Caco-2 (cell line): ENCODE results near the gene OLA1. TPM values are rescaled to one million over a fixed set of nuclear protein-coding genes. Genes with fewer than 3 reads are reported as not detected.

Experiments used
- BruUV-seq: library from RNA; stranded (reverse); fragments of 400-500 nt; replicated peaks from 2 replicates; lab custom pipeline; 2021; lab: Mats Ljungman, UMichigan
- CTCF ChIA-PET: fragments of 300-600 bp; sonication (Branson Sonifier 250); formaldehyde crosslinking; loops from one replicate; lab custom pipeline; 2022; ENCODE audit warnings: antibody characterized with exemption; lab: Charles Lee
- POLR2A ChIA-PET: fragments of 300-600 bp; sonication (Branson Sonifier 250); formaldehyde crosslinking; loops from one replicate; lab custom pipeline; 2022; ENCODE audit warnings: antibody characterized with exemption; lab: Charles Lee
- DNase-seq, 2 experiments: peaks; one replicate each; pipeline versions ENCODE4 v3.0.0 to v3.0.0-alpha.2; 2020 to 2022
- H3K27me3 ChIP-seq: replicated peaks from 2 replicates; pipeline ENCODE4 v1.6.0; 2011; ENCODE audit warnings: low read length; ENCODE audit not compliant: control insufficient read depth, insufficient read depth
- H3K36me3 ChIP-seq: 2 replicates; pipeline ENCODE4 v1.5.1; 2011; ENCODE audit warnings: low read length; ENCODE audit not compliant: control insufficient read depth, insufficient read depth
- H3K4me1 ChIP-seq: fragments of 250-450 bp; sonication (Bioruptor Pico); 2 replicates; pipeline ENCODE4 v1.5.1; 2020; ENCODE audit warnings: mild to moderate bottlenecking
- H3K4me3 ChIP-seq: 2 replicates; pipeline ENCODE4 v1.5.1; 2011; ENCODE audit warnings: low read depth, mild to moderate bottlenecking, control low read depth, low read length
- H3K9me3 ChIP-seq: fragments of 250-450 bp; sonication (Bioruptor Pico); 2 replicates; pipeline ENCODE4 v1.5.1; 2020; ENCODE audit warnings: mild to moderate bottlenecking, moderate library complexity
- H3K27ac Mint-ChIP-seq: one replicate; pipeline ENCODE4 v1.8.0; 2022; ENCODE audit warnings: mixed read lengths; ENCODE audit not compliant: unreplicated experiment
- H3K27me3 Mint-ChIP-seq: one replicate; pipeline ENCODE4 v1.8.0; 2022; ENCODE audit warnings: mixed read lengths; ENCODE audit not compliant: insufficient read depth, unreplicated experiment
- H3K36me3 Mint-ChIP-seq: one replicate; pipeline ENCODE4 v1.8.0; 2022; ENCODE audit warnings: mild to moderate bottlenecking, mixed read lengths; ENCODE audit not compliant: insufficient read depth, unreplicated experiment
- H3K4me1 Mint-ChIP-seq: one replicate; pipeline ENCODE4 v1.8.0; 2022; ENCODE audit warnings: low read depth, mixed read lengths; ENCODE audit not compliant: unreplicated experiment
- H3K4me3 Mint-ChIP-seq: one replicate; pipeline ENCODE4 v1.8.0; 2022; ENCODE audit warnings: mild to moderate bottlenecking, moderate library complexity, mixed read lengths; ENCODE audit not compliant: unreplicated experiment
- H3K9me3 Mint-ChIP-seq: one replicate; pipeline ENCODE4 v1.8.0; 2022; ENCODE audit warnings: mixed read lengths; ENCODE audit not compliant: unreplicated experiment
- intact Hi-C: fragments of 100-400 bp; cut with micrococcal nuclease; formaldehyde crosslinking; loops from one replicate; pipeline ENCODE4 v1.10.0; 2022; ENCODE audit not compliant: unreplicated experiment
- total RNA-seq: library from RNA; stranded (reverse); gene quantifications from 2 replicates; pipeline ENCODE4 v1.2.3, GENCODE V29; 2022
- TF ChIP-seq, protein P1 (sequence below), 2 experiments: fragments of 200-600 bp in 1 of 2; IDR thresholded peaks; 1 replicate in 1 of 2; 2 replicates in 1 of 2; pipeline versions ENCODE4 v1.5.1 to v1.8.0; 2011 to 2022; ENCODE audit warnings: antibody characterized with exemption in 1 of 2, control low read depth in 1 of 2, inconsistent platforms in 1 of 2, low read depth in 1 of 2, low read length in 1 of 2, mild to moderate bottlenecking in 1 of 2, moderate library complexity in 1 of 2; ENCODE audit not compliant: insufficient read depth in 1 of 2, severe bottlenecking in 1 of 2, unreplicated experiment in 1 of 2

The OLA1 gene
- total RNA-seq, 1 experiment from 2014 or later, result 177 TPM

DNA sequence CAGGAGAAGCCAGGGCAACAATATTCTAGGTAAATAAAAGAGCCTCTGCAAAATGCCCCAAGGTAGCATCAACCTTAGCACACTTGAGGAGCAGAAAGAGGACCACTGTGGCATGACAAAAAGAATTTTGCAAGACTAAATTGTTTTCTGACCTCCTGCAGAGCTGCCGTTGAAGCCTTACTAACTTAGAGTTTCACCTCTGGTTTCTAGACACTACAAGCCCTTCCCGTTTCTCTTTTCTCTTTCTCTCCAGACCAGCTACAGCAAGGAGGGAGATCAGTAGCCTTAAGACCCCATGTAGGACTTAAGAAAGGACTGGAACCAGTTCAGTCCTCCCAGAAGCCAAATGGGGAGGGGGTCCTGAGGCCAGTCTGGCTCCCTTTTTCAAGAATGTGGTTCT is 209.9 kb downstream of the OLA1 start:
- intact Hi-C loops, result no loop called here
- CTCF ChIA-PET, result interaction anchor here (0.7 kb wide), 3 partner anchors 13 to 50 kb away, joined by 3 read pairs; no protein-coding TSS in a partner anchor
- Histone ChIP-seq H3K9me3 (no peaks in the 10 kb centered on the region), H3K4me1 (peaks cover 36% of the 10 kb centered on the region), H3K27me3 (no peaks in the 10 kb centered on the region), H3K36me3 (no peaks in the 10 kb centered on the region), H3K4me3 (no peak overlapping the region)
- BruUV-seq, result no TSS peak
- peak overlapping the region; percentile 21 for H3K27ac Mint-ChIP-seq
- H3K27me3 Mint-ChIP-seq, result no peaks in the 10 kb centered on the region
- peaks cover 29% of the 10 kb centered on the region for H3K4me1 Mint-ChIP-seq
- TF ChIP-seq, protein P1, sequence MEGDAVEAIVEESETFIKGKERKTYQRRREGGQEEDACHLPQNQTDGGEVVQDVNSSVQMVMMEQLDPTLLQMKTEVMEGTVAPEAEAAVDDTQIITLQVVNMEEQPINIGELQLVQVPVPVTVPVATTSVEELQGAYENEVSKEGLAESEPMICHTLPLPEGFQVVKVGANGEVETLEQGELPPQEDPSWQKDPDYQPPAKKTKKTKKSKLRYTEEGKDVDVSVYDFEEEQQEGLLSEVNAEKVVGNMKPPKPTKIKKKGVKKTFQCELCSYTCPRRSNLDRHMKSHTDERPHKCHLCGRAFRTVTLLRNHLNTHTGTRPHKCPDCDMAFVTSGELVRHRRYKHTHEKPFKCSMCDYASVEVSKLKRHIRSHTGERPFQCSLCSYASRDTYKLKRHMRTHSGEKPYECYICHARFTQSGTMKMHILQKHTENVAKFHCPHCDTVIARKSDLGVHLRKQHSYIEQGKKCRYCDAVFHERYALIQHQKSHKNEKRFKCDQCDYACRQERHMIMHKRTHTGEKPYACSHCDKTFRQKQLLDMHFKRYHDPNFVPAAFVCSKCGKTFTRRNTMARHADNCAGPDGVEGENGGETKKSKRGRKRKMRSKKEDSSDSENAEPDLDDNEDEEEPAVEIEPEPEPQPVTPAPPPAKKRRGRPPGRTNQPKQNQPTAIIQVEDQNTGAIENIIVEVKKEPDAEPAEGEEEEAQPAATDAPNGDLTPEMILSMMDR (IDR thresholded peaks at IDR 0.05; ENCODE audit: insufficient read depth in 1 of 2, low read depth in 1 of 2, low read length in 1 of 2, severe bottlenecking in 1 of 2, unreplicated experiment in 1 of 2), result no peak
- H3K4me3 Mint-ChIP-seq, result no peak overlapping the region
- no peak for DNase-seq
- H3K36me3 Mint-ChIP-seq, result peaks cover 11% of the 10 kb centered on the region
- H3K9me3 Mint-ChIP-seq, result peaks cover 9% of the 10 kb centered on the region
- POLR2A ChIA-PET, result no interaction called here

DNA sequence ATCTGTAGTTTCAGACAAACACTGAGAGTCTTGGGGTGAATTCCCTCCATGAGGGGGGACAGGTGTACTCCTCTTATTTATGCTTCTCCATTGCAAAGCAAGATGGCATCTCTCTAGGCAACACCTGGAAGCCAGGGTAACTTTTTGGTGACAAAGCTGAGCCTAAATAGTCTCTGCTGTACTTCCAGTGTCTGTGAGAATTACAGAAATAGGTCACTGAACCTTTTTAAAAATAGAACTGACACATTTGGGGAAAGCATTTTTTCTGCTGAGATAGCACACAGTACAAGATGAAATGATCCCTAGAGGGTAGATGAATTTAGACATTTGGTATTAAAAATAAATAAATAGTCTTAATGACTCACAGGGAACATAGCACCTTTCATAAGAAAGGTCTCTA is 211.5 kb downstream of the OLA1 start:
- Mint-ChIP-seq H3K36me3 (peaks cover 18% of the 10 kb centered on the region), H3K4me1 (peaks cover 43% of the 10 kb centered on the region), H3K27me3 (no peaks in the 10 kb centered on the region), H3K9me3 (peaks cover 10% of the 10 kb centered on the region), H3K4me3 (no peak overlapping the region), H3K27ac (no peak overlapping the region)
- ChIA-PET CTCF (interaction anchor here (1.3 kb wide), 1 partner anchor 33 kb away, joined by 4 read pairs; no protein-coding TSS in a partner anchor), POLR2A (no interaction called here)
- Histone ChIP-seq H3K4me3 (no peak overlapping the region), H3K9me3 (no peaks in the 10 kb centered on the region), H3K36me3 (no peaks in the 10 kb centered on the region), H3K27me3 (no peaks in the 10 kb centered on the region), H3K4me1 (peaks cover 53% of the 10 kb centered on the region)
- intact Hi-C loops, result no loop called here
- TF ChIP-seq, protein P1 (IDR thresholded peaks at IDR 0.05; ENCODE audit: insufficient read depth in 1 of 2, low read depth in 1 of 2, low read length in 1 of 2, severe bottlenecking in 1 of 2, unreplicated experiment in 1 of 2), result no peak
- no TSS peak for BruUV-seq
- no peak for DNase-seq

DNA sequence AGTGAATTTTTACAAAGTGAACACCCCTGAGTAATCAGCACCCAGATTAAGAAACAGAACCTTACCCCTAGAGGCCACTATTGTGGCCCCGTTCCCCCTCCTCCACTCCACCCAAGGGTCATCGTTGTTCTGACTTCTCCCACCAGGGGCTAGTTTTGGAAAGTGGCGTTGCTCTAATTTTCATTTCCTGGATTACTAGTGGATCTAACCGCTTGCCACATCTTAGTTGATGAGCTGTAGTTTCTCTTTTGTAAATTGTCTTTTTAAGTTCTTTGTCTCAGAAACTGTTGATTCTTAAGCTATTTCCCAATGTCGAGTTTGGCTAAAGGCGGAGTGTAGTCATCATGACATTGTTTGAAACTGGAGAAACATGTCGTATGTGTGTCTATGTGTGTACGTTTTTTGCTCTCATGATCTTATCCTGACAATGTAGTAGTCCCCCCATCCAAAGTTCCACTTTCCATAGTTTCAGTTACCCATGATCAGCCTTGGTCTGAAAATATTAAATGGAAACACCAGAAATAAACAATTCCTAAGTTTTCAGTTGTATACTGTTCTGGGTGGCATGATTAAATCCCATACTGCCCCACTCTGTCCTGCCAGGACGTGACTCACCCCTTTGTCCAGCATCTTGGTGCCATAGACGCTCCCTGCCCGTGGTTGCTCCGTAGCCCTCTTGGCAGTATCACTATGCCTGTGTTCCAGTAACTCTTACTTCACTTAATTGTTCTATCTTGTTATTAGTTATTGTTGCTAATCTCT is 212.2 kb downstream of the OLA1 start:
- no peak overlapping the region for H3K27ac Mint-ChIP-seq
- no peak overlapping the region for H3K4me3 ChIP-seq
- H3K27me3 ChIP-seq, result no peaks in the 10 kb centered on the region
- intact Hi-C loops, result no loop called here
- no peaks in the 10 kb centered on the region for H3K36me3 ChIP-seq
- BruUV-seq, result no TSS peak
- H3K9me3 Mint-ChIP-seq, result peaks cover 10% of the 10 kb centered on the region
- TF ChIP-seq, protein P1 (IDR thresholded peaks at IDR 0.05; ENCODE audit: insufficient read depth in 1 of 2, low read depth in 1 of 2, low read length in 1 of 2, severe bottlenecking in 1 of 2, unreplicated experiment in 1 of 2), result peak; percentile 21
- DNase-seq, result peak in 1 of 2 experiments; percentile 41
- H3K27me3 Mint-ChIP-seq, result no peaks in the 10 kb centered on the region
- H3K36me3 Mint-ChIP-seq, result peaks cover 18% of the 10 kb centered on the region
- CTCF ChIA-PET, result interaction anchor here (1.3 kb wide), 1 partner anchor 33 kb away, joined by 4 read pairs; no protein-coding TSS in a partner anchor
- POLR2A ChIA-PET, result no interaction called here
- peaks cover 50% of the 10 kb centered on the region for H3K4me1 Mint-ChIP-seq
- H3K9me3 ChIP-seq, result no peaks in the 10 kb centered on the region
- no peak overlapping the region for H3K4me3 Mint-ChIP-seq
- peaks cover 59% of the 10 kb centered on the region for H3K4me1 ChIP-seq
